Keratinocyte (primary cell): ENCODE data around the gene PELI1. TPM values are rescaled to one million over a fixed set of nuclear protein-coding genes. Genes with fewer than 3 reads are reported as not detected.

Experiments
- DNase-seq: peaks from one replicate; pipeline ENCODE4 v3.0.0-alpha.2; 2011; ENCODE audit warnings: low read depth, missing footprints, low spot score
- FAIRE-seq: peaks from 2 replicates; lab custom pipeline; 2011; peaks lifted over from hg19 to GRCh38; lab: Jason Lieb, UNC
- H2AFZ ChIP-seq: 2 replicates; pipeline ENCODE4 v1.6.0; 2012; ENCODE audit warnings: low read length, control low read depth, inconsistent platforms; ENCODE audit not compliant: control insufficient read depth
- H3K27ac ChIP-seq: 2 replicates; pipeline ENCODE4 v1.5.1; 2011; ENCODE audit warnings: low read length; ENCODE audit not compliant: control insufficient read depth, insufficient read depth
- H3K27me3 ChIP-seq: 3 replicates; pipeline ENCODE4 v1.6.0; 2011; ENCODE audit warnings: low read length; ENCODE audit not compliant: control insufficient read depth, insufficient read depth; ENCODE audit errors: extremely low read depth
- H3K36me3 ChIP-seq, 2 experiments: 2 replicates in 1 of 2; 3 replicates in 1 of 2; pipeline ENCODE4 v1.5.1; 2011; ENCODE audit warnings: low read length in 2 of 2, mild to moderate bottlenecking in 1 of 2; ENCODE audit not compliant: control insufficient read depth in 2 of 2, insufficient read depth in 2 of 2; ENCODE audit errors: extremely low read depth in 1 of 2
- H3K4me1 ChIP-seq: 3 replicates; pipeline ENCODE4 v1.5.1; 2011; ENCODE audit warnings: low read length; ENCODE audit not compliant: control insufficient read depth, insufficient read depth; ENCODE audit errors: extremely low read depth
- H3K4me2 ChIP-seq: 3 replicates; pipeline ENCODE4 v1.6.0; 2011; ENCODE audit warnings: low read depth, low read length; ENCODE audit not compliant: control insufficient read depth, insufficient read depth; ENCODE audit errors: extremely low read depth
- H3K4me3 ChIP-seq, 3 experiments: fragments of 200-600 bp in 1 of 3; sonication (generic) in 1 of 3; 2 replicates in 2 of 3; 3 replicates in 1 of 3; pipeline ENCODE4 v1.5.1; 2011 to 2016; ENCODE audit warnings: low read length in 3 of 3, mild to moderate bottlenecking in 3 of 3, control low read depth in 2 of 3, inconsistent platforms in 1 of 3, low read depth in 1 of 3, mixed read lengths in 1 of 3, mixed run types in 1 of 3, moderate library complexity in 1 of 3; ENCODE audit not compliant: control insufficient read depth in 2 of 3, insufficient read depth in 2 of 3; ENCODE audit errors: extremely low read depth in 1 of 3
- H3K79me2 ChIP-seq: 2 replicates; pipeline ENCODE4 v1.6.0; 2012; ENCODE audit warnings: low read length; ENCODE audit not compliant: control insufficient read depth, insufficient read depth
- H3K9ac ChIP-seq: 3 replicates; pipeline ENCODE4 v1.6.0; 2011; ENCODE audit warnings: low read length; ENCODE audit not compliant: control insufficient read depth, insufficient read depth; ENCODE audit errors: extremely low read depth
- H3K9me1 ChIP-seq: 3 replicates; pipeline ENCODE4 v1.6.0; 2011; ENCODE audit warnings: low read length; ENCODE audit not compliant: control insufficient read depth, insufficient read depth; ENCODE audit errors: extremely low read depth
- H3K9me3 ChIP-seq: 2 replicates; pipeline ENCODE4 v1.5.1; 2012; ENCODE audit warnings: low read depth, low read length; ENCODE audit not compliant: control insufficient read depth
- H4K20me1 ChIP-seq: 3 replicates; pipeline ENCODE4 v1.6.0; 2011; ENCODE audit warnings: low read length; ENCODE audit not compliant: control insufficient read depth, insufficient read depth; ENCODE audit errors: extremely low read depth
- EZH2 ChIP-seq: IDR thresholded peaks from one replicate; pipeline ENCODE4 v1.6.1; 2012; ENCODE audit warnings: inconsistent platforms, mild to moderate bottlenecking, low read length, moderate library complexity
- dilution Hi-C: fragments of 300-500 bp; cut with MboI; formaldehyde crosslinking; loops from one replicate; pipeline ENCODE4 v1.7.0; 2020; ENCODE audit warnings: low sequenced_read_pairs; ENCODE audit not compliant: extremely low pct_ligation_motif_present
- polyA plus RNA-seq, 5 experiments: library from polyadenylated mRNA; depleted of rRNA in 3 of 5; stranded (reverse) in 3 of 5; stranded (forward) in 1 of 5; unstranded in 1 of 5; fragments of >200 nt; gene quantifications; 1 replicate in 1 of 5; 2 replicates in 3 of 5; 3 replicates in 1 of 5; pipeline versions ENCODE4 v1.2.1 to v1.2.3, GENCODE V29; 2011 to 2012; ENCODE audit warnings: missing spikeins in 2 of 5, low read depth in 1 of 5, low replicate concordance in 1 of 5
- TF ChIP-seq, protein P1 (sequence below), 3 experiments: IDR thresholded peaks in 1 of 3; conservative IDR thresholded peaks in 1 of 3; optimal IDR thresholded peaks in 1 of 3; 2 replicates in 2 of 3; 3 replicates in 1 of 3; pipeline versions ENCODE3 to v1.5.1; 2011; ENCODE audit warnings: low read length in 3 of 3, mild to moderate bottlenecking in 3 of 3, moderate library complexity in 2 of 3, control low read depth in 1 of 3, inconsistent platforms in 1 of 3; ENCODE audit not compliant: insufficient read depth in 2 of 3; ENCODE audit errors: extremely low read depth in 1 of 3

PELI1 gene
- polyA plus RNA-seq, 1 donor (not counting 4 experiments of a cell fraction or from before 2014, with no cell fraction given): 21.2 TPM

DNA sequence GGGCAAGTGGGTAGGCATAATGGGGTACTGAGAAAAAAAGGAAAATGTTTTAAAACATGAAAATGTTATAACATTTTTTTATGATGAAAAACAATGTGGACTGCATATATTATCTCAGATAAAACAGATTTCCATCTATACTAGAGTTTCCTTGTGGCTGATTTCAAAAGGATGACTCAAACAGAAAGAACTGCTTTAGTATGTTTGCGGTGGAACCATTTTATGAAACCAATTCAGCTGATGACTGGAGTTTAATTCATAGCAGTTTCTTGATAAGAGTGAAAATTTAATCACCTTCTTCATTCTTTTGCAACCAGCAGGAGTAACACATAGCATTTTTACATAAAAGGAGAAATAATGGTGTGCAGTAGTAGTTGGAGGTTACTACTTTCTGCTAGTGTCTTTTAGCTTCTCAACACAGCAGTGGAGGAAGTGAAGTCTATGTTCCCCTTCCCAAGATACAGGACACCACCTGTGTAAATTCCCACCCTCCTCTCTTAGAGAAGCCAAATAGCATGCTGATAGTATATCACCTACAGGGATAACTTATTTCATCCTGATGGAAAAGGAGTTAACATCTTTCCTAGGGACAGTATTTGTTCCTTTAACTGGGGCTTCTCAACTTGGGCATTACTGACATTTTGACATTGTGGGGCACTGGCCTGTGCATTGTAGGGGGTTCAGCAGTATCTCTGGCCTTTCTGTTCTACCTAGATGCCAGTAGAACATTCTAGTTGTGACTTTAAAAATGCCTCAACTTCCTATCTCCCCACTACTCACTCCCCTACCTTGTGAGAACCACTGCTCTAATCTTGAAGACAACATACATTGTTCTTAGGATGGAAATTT is 29.9 kb downstream of the PELI1 start:
- Histone ChIP-seq H4K20me1 (no peaks in the 10 kb centered on the region), H3K4me3 (peak overlapping the region in 1 of 3 experiments; percentile 36), H3K36me3 (no peaks in the 10 kb centered on the region), H3K9me3 (no peaks in the 10 kb centered on the region), H3K9me1 (no peaks in the 10 kb centered on the region), H3K27ac (peak overlapping the region; percentile 72), H2AFZ (no peak overlapping the region), H3K79me2 (peaks cover 63% of the 10 kb centered on the region), H3K27me3 (no peaks in the 10 kb centered on the region), H3K4me1 (peaks cover 36% of the 10 kb centered on the region), H3K4me2 (peak overlapping the region; percentile 41), H3K9ac (peak overlapping the region; percentile 47)
- DNase-seq (no peak), FAIRE-seq (peak; percentile 41)
- dilution Hi-C loops: no loop called here
- no peak for TF ChIP-seq EZH2
- TF ChIP-seq, protein P1, sequence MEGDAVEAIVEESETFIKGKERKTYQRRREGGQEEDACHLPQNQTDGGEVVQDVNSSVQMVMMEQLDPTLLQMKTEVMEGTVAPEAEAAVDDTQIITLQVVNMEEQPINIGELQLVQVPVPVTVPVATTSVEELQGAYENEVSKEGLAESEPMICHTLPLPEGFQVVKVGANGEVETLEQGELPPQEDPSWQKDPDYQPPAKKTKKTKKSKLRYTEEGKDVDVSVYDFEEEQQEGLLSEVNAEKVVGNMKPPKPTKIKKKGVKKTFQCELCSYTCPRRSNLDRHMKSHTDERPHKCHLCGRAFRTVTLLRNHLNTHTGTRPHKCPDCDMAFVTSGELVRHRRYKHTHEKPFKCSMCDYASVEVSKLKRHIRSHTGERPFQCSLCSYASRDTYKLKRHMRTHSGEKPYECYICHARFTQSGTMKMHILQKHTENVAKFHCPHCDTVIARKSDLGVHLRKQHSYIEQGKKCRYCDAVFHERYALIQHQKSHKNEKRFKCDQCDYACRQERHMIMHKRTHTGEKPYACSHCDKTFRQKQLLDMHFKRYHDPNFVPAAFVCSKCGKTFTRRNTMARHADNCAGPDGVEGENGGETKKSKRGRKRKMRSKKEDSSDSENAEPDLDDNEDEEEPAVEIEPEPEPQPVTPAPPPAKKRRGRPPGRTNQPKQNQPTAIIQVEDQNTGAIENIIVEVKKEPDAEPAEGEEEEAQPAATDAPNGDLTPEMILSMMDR (optimal IDR thresholded peaks at IDR 0.05 in 1 of 3, IDR thresholded peaks at IDR 0.05 in 1 of 3, conservative IDR thresholded peaks at IDR 0.05 in 1 of 3; ENCODE audit: extremely low read depth in 1 of 3, insufficient read depth in 2 of 3, low read length in 3 of 3): no peak

DNA sequence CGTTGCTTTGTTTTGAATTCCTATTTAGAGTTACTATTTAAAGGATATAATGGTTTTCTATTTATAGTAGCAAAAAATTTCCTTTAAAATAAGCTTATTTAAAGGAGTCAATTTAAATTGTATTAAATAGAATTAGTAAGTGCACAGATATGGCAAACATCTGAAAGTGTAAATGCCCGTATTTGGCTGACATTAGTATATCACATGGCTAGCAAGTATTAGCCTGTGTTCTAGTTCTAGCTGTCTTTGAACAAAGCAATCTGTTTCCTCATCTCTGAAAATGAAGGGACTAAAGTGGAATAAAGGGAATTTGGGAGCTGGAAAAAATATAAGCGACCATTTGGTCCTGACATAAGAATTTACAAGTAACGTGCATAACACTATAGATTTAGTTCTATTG is 32.2 kb downstream of the PELI1 start:
- Histone ChIP-seq H3K4me2 (no peak overlapping the region), H2AFZ (no peak overlapping the region), H3K9ac (no peak overlapping the region), H3K36me3 (peaks cover 0 to 5% of the 10 kb centered on the region in 2 experiments), H3K27me3 (no peaks in the 10 kb centered on the region), H3K4me3 (no peak overlapping the region), H3K27ac (peak overlapping the region; percentile 1), H3K9me3 (no peaks in the 10 kb centered on the region), H3K9me1 (no peaks in the 10 kb centered on the region), H3K4me1 (peaks cover 39% of the 10 kb centered on the region), H4K20me1 (no peaks in the 10 kb centered on the region), H3K79me2 (peaks cover 54% of the 10 kb centered on the region)
- FAIRE-seq (no peak), DNase-seq (no peak)
- TF ChIP-seq, protein P1 (optimal IDR thresholded peaks at IDR 0.05 in 1 of 3, IDR thresholded peaks at IDR 0.05 in 1 of 3, conservative IDR thresholded peaks at IDR 0.05 in 1 of 3; ENCODE audit: extremely low read depth in 1 of 3, insufficient read depth in 2 of 3, low read length in 3 of 3): no peak
- TF ChIP-seq EZH2: no peak
- dilution Hi-C loops: no loop called here
